NCI-H1436 treated with DMSO at 0.1 percent for 48 hours (cell line): Measurements from ENCODE around the gene RNU1-3.
"Not testable (repeated sequence)": the region's sequence is repeated elsewhere in the genome, so short reads cannot be mapped to it uniquely, and the experiment has no call there.

Source experiments
- DNase-seq: peaks from one replicate; lab custom pipeline; 2025; lab: John Stamatoyannopoulos, UW

The RNU1-3 gene

DNA sequence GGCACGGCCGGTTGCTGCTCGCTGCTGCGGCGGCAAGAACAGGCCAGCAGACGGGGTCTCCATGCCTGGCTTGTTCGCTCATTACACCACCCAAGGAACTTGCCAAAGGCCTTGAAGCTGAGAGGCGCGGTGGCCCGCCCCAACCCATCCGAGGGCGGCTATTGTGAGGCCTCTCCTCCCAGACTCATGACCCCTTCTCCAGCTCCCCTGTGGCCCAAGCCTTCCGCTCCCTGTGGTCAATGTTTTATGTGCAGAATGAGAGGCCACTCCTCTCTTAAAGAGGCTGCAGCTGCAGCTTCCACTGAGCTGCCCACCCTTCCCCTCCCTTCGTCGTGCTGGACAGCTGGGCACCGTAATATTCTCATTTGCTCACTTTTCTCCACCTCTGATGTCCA, 27.6 kb upstream of the RNU1-3 start:
- not testable (repeated sequence) for DNase-seq

DNA sequence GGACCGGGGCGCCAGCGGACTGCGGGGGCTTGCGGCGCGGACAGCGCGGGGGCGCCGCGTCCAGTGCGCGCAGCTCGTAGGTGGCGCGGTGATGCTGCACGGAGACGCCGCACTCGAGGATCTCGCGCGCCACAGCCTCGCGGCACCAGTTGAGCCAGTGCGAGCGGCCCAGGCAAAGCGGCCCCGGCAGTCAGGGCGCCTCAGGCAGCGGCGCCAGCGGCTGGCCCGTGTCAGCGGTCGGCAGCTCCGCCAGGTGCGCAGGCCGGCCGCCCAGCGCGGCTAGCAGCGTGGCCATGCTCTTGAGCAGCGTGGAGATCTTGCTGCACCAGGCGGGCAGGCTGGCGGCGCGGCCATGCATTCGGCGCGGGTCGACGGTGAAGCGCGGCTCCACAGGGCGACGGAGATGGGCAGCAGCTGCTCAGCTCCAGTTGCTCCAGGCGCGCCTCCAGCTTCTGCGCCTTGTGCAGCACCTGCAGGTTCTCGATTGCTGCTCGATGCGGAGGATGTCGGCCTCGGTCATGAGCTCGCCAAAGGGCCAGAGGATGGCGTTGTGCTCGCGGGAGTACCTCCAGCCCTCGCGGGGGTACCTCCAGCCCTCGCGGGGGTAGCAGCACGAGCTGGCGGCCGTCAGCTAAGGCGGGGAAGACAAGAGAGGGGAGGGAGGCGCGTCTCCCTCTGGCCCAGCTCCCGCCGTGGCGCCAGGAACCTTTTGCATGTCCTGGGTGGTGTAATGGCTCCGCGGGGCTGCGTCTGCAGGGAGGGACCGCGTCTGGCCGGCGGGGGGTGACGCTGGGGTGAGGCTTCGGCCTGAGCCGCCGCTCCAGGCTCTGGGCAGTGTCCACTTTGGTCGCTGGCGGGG, 26.9 kb upstream of the RNU1-3 start:
- DNase-seq = not testable (repeated sequence)

DNA sequence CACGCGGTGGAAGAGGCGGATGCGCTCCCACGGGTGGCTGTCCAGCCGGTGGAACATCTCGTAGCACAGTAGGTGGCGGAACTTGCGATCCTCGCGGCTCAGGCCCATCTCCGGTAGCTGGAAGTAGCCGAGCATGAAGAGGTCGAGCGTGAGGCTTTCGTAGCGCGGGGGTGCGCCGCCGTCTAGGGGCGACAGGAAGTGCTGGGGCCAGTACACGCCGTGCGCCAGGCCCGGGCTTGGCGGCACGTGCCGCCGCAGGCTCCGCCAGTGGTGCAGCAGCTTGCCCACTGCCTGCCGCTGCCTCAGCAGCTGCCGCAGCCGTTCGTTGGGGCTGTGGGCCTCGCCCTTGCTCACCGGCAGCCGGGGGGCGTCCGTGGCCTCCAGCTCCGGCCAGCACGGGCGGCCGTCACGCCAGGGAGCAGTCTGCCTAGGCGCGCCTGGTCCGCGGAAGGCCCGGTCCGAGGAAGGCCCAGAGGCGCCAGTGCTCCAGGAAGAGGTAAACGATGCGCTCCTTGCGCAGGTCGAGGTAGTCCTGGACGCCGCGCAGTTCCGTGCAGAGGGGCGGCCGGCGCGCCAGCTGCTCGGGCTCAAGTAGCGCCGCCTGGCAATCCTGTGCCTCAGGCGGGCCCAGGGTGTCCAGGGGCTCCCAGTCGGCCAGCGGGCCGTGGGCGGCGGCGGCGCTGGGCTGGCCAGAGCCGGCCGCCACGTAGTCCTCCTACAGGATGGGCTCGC, 26.1 kb upstream of the RNU1-3 start:
- DNase-seq = not testable (repeated sequence)

DNA sequence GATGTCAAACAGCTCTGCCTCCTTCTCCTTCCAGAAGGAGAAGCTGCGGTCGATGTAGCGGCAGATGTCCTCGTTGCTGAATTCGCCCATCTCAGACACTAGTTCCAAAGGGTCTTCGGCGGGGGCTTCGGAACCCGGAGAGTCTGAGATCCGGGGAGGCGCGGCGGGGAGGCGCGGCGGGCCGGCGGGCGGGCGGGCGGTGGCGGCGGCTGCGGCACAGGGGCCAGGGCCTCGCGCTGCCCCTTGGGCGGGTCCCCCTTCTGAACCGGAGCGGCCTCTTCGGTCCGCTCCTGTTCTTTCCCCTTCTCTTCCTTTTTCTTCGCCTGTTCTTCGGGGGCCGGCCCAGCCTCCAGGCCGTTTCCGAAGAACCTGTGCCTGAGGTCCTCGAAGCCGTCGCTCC, 25.5 kb upstream of the RNU1-3 start:
- not testable (repeated sequence) for DNase-seq

DNA sequence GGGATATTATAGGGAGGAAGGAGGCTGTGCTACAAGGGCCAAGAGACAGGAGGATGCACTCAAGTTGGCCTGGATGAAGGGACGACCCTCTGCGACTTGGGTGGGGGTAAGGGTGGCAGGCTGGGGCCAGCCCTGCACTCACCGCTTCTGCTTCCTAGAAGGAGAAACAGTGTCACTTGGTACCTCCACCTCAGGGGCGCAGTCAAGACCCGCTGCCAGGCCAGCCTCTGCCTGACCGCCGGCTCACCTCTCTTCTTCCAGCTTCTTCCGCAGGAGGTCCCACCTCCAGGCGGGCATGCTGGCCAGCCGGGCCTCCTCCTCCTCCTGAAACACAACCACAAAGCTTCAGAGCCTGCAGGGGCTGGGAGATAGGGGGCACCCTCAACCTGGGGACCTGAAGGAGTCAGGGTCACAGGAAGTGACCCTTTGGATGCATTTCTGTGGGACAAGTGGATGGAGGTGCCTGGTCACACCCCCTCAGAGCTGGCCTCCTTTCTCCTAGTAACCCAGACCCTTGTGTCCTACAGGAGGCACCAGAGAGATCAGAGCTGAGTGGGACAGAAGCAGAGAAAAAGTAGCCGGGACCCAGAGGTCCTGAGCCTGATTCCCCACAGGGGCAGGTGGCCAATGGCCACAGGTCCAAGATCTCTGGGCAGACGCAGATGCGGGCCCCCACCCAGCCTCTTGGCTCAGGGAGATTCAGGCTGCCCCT, 24.4 kb upstream of the RNU1-3 start:
- DNase-seq = not testable (repeated sequence)

DNA sequence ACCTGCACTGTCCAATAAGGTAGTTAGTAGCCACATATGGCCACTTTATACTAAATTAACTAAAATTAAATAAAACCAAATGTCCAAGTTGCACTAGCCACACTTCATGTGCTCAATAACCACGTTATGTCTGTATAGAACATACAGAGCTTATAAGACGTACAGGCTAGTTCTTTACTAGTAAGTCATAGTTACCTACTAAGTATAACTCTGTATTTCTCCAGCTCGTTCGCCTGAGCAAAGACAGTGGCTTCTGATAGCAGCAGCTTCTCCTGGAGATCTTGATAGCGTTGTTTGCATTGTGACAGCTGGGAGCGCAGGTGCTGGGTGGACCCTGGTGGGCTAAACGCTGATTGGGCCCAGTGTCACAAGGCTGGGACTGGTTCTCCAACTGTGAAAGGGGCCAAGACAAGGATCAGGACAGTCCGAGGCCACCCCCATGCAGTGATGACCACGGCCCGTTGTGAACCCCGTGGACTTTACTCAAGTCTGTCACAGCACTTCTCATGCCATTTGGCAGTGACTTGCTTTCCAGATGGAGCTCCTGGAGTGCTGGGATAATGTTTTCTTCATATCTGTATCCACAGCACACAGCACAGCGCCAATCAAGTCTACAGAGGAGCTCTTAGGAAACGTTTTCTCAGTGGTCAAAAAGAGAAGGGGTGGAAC, 20.5 kb upstream of the RNU1-3 start:
- not testable (repeated sequence) for DNase-seq

DNA sequence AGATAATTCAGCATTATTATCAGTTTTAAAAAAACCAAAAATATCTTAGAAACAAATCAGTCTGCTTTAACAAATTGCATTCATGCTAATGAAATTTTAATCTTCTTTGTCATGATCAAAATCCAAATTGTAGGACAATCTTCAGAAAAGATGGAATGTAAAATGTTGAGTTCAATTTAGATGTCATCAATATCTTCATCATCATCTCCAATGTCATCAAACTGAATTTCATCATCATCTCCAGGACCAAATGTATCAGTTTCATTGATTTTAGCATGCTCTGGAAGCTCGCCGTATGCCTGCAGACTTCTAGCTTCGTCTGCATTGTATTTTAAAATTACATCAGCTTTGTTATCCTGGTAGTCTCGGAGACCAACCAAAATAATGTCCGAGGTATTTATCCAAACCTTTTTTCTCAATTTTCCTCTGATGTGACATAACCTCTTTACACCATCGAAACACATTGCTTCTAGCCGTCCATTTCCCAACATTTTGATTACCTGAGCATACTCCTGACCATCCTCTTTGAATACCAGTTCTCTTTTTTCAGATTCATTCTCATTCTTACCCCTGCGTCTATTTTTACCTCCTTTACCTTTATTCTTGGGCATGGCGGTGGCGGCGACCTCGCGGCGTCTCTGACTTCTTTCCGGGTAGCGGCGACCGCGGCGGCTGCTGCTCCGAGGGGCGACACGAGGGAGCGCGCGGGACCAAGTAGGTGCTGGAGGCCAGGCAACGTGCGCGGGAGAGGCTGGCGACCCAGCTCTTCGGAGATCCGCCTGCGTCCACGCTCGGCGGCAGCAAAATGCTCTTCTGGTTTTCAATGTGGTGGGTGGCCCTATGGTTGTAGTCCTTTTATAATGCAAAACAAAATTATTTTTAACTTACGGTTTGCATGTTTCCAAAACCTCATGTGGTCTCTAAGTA, 19.0 kb upstream of the RNU1-3 start:
- DNase-seq = not testable (repeated sequence)

DNA sequence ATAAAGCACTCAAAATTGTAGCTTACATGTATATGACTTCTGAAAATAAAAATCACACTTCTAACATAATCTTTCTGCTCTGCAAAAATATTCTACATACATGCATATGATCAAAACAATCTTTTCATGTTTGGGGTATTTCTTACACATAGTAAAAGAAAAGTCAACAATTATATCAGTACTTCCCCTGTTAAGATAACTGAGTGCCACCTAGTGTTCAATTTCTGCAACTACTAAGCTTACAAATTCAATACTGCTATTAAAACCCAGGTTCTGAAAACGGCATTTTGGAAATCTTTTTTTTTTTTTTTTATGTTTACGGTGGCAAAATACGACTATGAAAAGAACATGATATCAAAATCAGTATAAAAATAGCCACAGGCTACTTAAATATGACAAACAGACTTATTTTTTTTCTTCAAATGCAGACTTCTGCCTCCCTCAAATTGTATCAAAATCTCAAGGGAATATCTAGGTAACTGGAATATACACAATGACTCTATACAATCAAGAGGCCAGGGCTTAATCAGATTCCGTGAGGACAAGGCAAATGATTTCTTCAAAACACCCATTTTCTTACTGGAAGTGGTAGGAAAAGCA, 18.1 kb upstream of the RNU1-3 start:
- DNase-seq = not testable (repeated sequence)

DNA sequence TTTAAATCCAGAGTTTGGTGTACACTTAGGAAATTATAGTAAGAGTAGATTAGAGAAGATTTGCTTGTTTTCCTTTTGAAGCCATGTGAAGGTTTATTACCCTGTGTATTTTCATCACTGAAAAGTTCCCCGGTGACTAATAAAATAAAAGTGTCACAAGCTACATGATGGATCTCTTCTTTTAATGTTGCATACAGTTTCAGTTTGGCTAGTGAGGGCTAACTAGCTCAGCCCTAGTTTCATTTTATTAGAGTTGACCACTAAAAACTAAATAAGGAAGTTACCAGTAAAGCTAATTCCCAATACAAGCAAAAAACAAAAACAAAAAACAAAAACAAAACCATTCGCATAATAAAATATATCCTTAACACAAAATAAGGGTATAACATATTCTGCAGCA, 17.4 kb upstream of the RNU1-3 start:
- not testable (repeated sequence) for DNase-seq

DNA sequence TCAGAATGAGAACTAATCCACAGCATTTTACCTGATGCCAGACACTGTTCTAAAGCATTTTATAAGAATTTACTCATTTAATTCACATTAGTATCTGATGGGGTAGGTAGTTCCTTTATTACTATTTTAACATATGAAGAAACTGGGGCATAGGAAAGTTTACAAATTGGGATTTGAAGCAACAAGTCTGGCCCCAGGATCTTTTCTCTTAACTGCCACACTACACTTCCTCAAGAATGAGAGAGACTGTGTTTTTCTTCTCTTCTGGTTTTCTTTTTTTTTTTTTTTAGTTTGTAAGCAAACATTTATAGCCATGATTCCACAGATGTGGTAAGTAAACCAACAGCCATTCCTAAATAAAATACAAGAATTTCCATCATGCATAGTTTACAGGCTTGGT, 16.1 kb upstream of the RNU1-3 start:
- DNase-seq = not testable (repeated sequence)

DNA sequence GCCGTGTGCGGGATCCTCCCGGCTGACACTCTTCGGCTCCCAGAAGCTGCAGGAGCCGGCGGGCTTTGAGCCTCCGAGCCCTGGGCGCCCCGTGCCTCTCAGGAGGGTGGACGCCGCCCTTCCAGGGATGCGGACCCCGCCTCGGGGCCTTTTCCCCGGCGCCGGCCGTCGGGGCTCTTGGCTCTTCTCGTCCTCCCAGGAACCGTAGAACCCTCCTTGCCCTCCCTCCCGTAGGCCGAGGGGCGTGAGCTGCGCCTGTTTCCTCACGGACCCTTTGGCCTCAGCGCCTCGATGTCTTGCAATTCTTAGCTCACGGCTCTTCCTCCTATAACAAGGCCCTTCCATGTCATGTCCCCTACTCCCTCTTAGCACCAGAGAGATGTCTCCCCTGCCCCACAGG, 13.6 kb upstream of the RNU1-3 start:
- DNase-seq = not testable (repeated sequence)

DNA sequence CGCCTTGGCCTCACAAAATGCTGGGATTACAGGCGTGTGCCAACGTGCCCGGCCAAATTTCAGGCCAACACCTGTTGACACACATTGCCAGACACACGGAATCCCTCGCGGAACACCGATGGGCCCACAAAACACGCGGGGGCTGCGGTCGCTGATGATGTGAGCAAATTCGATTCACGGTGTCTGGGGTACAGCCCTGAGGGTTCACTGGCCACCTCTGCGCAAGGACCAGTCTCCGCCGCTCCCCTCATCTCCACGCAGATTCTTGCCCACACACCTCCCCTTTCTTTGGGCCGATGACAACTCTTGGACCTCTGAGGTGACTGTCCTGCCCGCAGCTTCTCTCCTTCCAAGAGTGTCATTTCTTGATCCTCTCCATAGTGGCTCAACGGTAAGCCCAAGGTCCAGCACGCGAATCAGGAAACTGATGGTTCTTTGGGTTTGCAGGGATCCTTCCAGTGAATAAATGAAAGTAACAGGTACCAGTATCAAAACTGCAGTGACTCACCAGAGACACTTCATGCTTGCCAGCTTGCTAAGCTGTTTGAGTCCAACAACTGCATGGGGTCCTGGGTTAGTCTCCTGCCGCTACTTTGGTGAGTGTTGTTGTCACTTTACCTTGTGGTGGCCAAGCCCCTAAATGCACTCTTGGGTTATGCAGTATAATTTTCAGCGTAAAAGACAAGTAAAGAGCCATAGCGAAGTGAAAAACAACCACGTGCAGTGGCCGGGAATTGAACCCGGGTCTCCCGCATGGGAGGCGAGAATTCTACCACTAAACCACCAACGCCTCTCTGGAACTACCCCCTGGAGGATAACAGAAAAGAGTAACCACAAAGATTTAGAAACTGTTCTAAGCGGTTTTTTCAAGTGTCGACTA, 11.0 kb upstream of the RNU1-3 start:
- no peak for DNase-seq

DNA sequence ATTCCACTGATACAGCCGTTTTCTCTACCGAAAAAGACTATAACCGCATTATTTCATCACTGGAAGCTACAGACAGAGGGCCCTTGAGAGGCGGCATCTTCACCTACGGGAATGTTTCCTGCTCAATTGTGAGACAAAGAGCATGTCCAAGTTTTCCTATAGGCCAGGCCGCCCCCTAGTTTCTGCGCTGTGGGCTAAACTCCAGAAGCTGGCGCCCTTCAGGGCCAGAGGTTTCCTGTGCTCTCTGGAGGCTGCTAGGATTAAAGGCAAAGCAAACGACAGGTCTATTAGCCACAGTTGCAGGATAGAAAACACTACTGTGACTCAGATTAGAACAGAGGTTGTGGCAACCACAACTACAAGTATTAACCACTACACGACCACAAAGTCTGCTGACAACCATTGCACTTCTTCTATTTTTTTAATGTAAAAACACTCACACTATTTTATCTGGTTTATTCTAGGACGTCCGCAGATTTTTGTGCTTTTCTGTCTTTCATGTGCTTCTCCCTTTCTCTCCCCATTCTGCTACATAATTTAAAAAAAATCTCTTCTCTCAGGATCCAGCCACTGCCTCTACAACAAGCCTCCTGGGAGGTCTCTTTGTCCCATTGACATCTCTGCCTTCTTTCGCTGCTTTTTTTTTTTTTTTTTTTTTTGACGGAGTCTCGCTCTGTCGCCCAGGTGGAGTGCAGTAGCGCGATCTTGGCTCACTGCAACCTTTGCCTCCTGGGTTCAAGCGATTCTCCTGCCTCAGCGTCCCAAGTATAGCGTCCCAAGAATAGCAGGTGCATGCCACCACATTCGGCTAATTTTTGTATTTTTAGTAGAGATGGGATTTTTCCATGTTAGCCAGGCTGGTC, 10.1 kb upstream of the RNU1-3 start:
- DNase-seq = not testable (repeated sequence)

DNA sequence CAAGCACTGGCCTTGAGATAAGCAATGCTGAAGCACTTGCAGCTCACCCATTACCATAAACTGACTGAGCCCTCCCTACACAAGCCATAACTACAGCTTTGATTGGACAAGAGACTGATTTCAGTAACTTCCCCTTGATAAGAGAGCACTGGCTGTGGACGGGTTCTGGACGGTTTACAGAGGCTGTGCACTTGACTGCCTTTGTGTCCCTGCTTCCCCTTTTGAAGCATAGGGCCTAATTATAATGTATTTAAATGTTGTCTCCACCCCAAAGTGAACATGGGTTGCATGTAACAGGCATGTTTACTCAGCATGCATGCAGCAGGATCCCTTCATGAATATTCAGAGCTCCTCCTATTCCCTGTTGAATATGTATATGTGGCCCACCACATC, 8.4 kb upstream of the RNU1-3 start:
- DNase-seq = not testable (repeated sequence)

DNA sequence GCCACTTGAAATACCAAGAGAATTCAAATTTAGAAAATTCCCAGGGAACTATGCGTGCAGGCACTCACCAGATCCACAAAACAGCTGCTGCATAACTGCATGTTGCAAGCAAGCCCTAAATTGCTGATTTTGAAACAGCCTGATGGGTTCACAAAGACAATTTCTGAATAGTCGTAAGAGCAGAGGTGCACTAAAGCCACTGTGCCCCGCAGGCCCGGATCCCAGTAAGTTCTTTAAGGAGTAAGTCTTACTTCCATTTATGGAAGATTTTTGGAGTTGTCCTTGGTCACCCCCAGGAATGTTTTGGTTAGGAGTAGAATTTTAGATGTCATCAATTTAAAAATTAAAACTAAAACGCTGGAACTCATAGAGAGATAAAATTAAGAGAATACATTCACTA, 7.2 kb upstream of the RNU1-3 start:
- not testable (repeated sequence) for DNase-seq

DNA sequence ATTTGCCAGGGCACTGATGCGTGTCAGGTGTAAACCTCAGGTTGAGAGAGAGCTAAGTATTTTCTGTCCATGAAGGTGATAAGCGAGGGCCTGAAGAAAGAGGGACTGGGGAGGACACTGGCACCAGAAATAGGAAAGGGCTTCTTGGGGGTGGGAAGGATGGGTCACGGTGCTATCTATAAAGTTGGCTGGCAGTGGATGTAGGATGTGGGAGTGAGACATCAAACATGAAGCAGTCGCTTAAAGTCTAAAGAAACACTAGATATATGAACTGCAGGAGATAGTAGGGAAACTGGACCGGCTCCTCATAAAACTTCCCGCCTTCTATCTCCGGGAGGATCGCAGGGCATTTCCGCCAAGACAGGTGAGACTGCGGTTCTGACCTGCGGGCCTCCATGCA, 912 bp downstream of the RNU1-3 start:
- not testable (repeated sequence) for DNase-seq

DNA sequence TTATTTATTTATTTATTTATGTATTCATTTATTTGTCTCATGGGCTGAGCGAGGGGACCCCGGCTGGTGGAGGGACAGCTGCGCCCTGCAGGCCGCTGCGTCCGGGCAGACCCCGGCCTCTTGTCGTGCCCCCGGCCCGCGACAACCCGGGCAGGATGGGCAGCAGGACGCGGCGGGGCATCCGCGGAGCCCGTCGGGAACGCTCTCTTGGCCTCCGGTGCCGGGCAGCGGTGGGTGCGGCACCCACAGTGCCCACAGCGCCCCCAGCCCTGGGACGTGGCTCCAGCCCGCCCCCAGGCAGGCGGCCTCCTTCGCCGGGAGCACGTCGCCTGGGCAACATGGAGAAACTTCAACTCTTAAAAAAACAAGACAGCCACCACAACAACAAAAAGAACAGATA, 8.5 kb downstream of the RNU1-3 start:
- DNase-seq = not testable (repeated sequence)

DNA sequence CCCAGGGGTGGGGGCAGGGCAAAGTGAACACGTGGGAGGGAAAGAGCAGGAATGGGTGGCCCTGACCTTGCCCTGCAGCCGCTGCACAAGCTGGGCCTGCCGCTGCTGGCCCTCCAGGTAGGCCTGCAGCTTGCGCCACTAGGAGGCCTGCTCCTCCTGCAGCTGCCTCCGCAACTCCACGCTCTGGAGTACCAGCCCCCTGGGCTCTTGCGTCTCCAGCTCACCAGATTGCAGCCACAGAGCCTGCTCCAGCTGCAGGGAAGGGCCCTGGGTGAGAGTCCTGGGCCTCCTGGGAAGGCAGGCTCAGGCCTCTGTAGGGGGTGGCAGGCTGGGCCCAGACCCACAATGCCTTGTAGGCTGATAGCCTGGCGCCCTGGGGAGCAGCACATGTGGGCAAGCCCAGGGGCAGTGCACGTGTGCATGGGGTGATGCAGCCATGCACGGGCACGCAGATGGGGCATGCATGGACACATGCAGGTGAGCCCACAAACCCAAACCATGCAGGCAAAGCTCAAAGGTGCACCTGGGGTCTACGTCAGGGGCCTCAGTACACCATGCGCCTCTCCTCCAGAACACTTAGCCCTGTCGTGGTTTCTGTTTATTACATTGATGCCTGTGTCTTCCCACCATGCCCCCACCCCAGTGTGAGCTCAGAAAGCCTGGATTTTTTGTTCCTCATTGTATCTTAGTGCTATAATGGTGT, 9.6 kb downstream of the RNU1-3 start:
- not testable (repeated sequence) for DNase-seq
